ENCODE measurements around the gene AGR3.

The AGR3 gene

GRCh38 chr7:16889305-16889704, 7.5 kb upstream of the AGR3 start:
- Histone ChIP-seq H3K4me2 (ENCODE audit: low read depth, low read length, poor library complexity, severe bottlenecking) (no peak overlapping the region), H3K27me3 (ENCODE audit: low read length) (no peaks in the 10 kb centered on the region), H3K27ac (ENCODE audit: low read depth, low read length) (no peak overlapping the region), H3K36me3 (ENCODE audit: low read length) (no peaks in the 10 kb centered on the region), H3K79me2 (ENCODE audit: insufficient read depth, low read length) (no peaks in the 10 kb centered on the region), H4K20me1 (ENCODE audit: low read depth, low read length) (no peaks in the 10 kb centered on the region), H3K9ac (ENCODE audit: low read length) (no peak overlapping the region), H3F3A (ENCODE audit: insufficient read depth) (no peaks in the 10 kb centered on the region), H3K9me3 (ENCODE audit: insufficient read depth, low read length) (no peaks in the 10 kb centered on the region), H3K4me3 (ENCODE audit: insufficient read depth, low read length, poor library complexity, severe bottlenecking) (no peak overlapping the region), H2AFZ (ENCODE audit: low read depth, low read length, severe bottlenecking) (no peak overlapping the region), H3K9me2 (replicated peaks; ENCODE audit: insufficient read depth, low read length) (no peaks in the 10 kb centered on the region)
- TF ChIP-seq EZH2phosphoT487 (conservative IDR thresholded peaks at IDR 0.05; ENCODE audit: low read length) (no peak), CTCF (IDR thresholded peaks at IDR 0.05; ENCODE audit: insufficient read depth, low read length, poor library complexity, severe bottlenecking) (no peak)

- Histone ChIP-seq H3K9me2 (replicated peaks; ENCODE audit: insufficient read depth, low read length) (no peaks in the 10 kb centered on the region), H3K9me3 (ENCODE audit: insufficient read depth, low read length) (no peaks in the 10 kb centered on the region), H3K9ac (ENCODE audit: low read length) (no peak overlapping the region), H3K4me2 (ENCODE audit: low read depth, low read length, poor library complexity, severe bottlenecking) (no peak overlapping the region), H4K20me1 (ENCODE audit: low read depth, low read length) (no peaks in the 10 kb centered on the region), H2AFZ (ENCODE audit: low read depth, low read length, severe bottlenecking) (no peak overlapping the region), H3K27me3 (ENCODE audit: low read length) (no peaks in the 10 kb centered on the region), H3K4me3 (ENCODE audit: insufficient read depth, low read length, poor library complexity, severe bottlenecking) (no peak overlapping the region), H3F3A (ENCODE audit: insufficient read depth) (no peaks in the 10 kb centered on the region), H3K27ac (ENCODE audit: low read depth, low read length) (no peak overlapping the region), H3K36me3 (ENCODE audit: low read length) (no peaks in the 10 kb centered on the region), H3K79me2 (ENCODE audit: insufficient read depth, low read length) (no peaks in the 10 kb centered on the region)
- TF ChIP-seq CTCF (IDR thresholded peaks at IDR 0.05; ENCODE audit: insufficient read depth, low read length, poor library complexity, severe bottlenecking) (no peak), EZH2phosphoT487 (conservative IDR thresholded peaks at IDR 0.05; ENCODE audit: low read length) (no peak)
Observed at GRCh38 chr7:16883918-16884317, 2.1 kb upstream of the AGR3 start.

GRCh38 chr7:16880554-16880953, 1.2 kb downstream of the AGR3 start:
- H4K20me1 ChIP-seq (ENCODE audit: low read depth, low read length) = no peaks in the 10 kb centered on the region
- H2AFZ ChIP-seq (ENCODE audit: low read depth, low read length, severe bottlenecking) = no peak overlapping the region
- no peak overlapping the region for H3K4me3 ChIP-seq (ENCODE audit: insufficient read depth, low read length, poor library complexity, severe bottlenecking)
- H3K79me2 ChIP-seq (ENCODE audit: insufficient read depth, low read length) = no peaks in the 10 kb centered on the region
- TF ChIP-seq CTCF (IDR thresholded peaks at IDR 0.05; ENCODE audit: insufficient read depth, low read length, poor library complexity, severe bottlenecking) (no peak), EZH2phosphoT487 (conservative IDR thresholded peaks at IDR 0.05; ENCODE audit: low read length) (no peak)
- H3F3A ChIP-seq (ENCODE audit: insufficient read depth) = no peaks in the 10 kb centered on the region
- no peak overlapping the region for H3K4me2 ChIP-seq (ENCODE audit: low read depth, low read length, poor library complexity, severe bottlenecking)
- H3K36me3 ChIP-seq (ENCODE audit: low read length) = no peaks in the 10 kb centered on the region
- H3K9me2 ChIP-seq (replicated peaks; ENCODE audit: insufficient read depth, low read length) = no peaks in the 10 kb centered on the region
- no peaks in the 10 kb centered on the region for H3K9me3 ChIP-seq (ENCODE audit: insufficient read depth, low read length)
- H3K27ac ChIP-seq (ENCODE audit: low read depth, low read length) = no peak overlapping the region
- H3K27me3 ChIP-seq (ENCODE audit: low read length) = no peaks in the 10 kb centered on the region
- no peak overlapping the region for H3K9ac ChIP-seq (ENCODE audit: low read length)

GRCh38 chr7:16879181-16879580, 2.6 kb downstream of the AGR3 start:
- TF ChIP-seq CTCF (IDR thresholded peaks at IDR 0.05; ENCODE audit: insufficient read depth, low read length, poor library complexity, severe bottlenecking) = no peak
- no peak for TF ChIP-seq EZH2phosphoT487 (conservative IDR thresholded peaks at IDR 0.05; ENCODE audit: low read length)
- H2AFZ ChIP-seq (ENCODE audit: low read depth, low read length, severe bottlenecking) = no peak overlapping the region
- H3K36me3 ChIP-seq (ENCODE audit: low read length) = no peaks in the 10 kb centered on the region
- no peak overlapping the region for H3K4me3 ChIP-seq (ENCODE audit: insufficient read depth, low read length, poor library complexity, severe bottlenecking)
- H3K9me2 ChIP-seq (replicated peaks; ENCODE audit: insufficient read depth, low read length) = no peaks in the 10 kb centered on the region
- no peaks in the 10 kb centered on the region for H3K27me3 ChIP-seq (ENCODE audit: low read length)
- no peak overlapping the region for H3K4me2 ChIP-seq (ENCODE audit: low read depth, low read length, poor library complexity, severe bottlenecking)
- H3K79me2 ChIP-seq (ENCODE audit: insufficient read depth, low read length) = no peaks in the 10 kb centered on the region
- no peaks in the 10 kb centered on the region for H4K20me1 ChIP-seq (ENCODE audit: low read depth, low read length)
- no peaks in the 10 kb centered on the region for H3F3A ChIP-seq (ENCODE audit: insufficient read depth)
- no peaks in the 10 kb centered on the region for H3K9me3 ChIP-seq (ENCODE audit: insufficient read depth, low read length)
- no peak overlapping the region for H3K9ac ChIP-seq (ENCODE audit: low read length)
- H3K27ac ChIP-seq (ENCODE audit: low read depth, low read length) = no peak overlapping the region

All from SU-DHL-6 (cell line).